K562 (cell line): ENCODE results near the gene NOL12. TPM values are rescaled to one million over a fixed set of nuclear protein-coding genes. Genes with fewer than 3 reads are reported as not detected.

Source experiments
- ATAC-seq: fragments of 200-7000 bp; cut with Tn5 transposase; 3 replicates; pipeline ENCODE4 v1.9.1; 2020; ENCODE audit warnings: moderate library complexity
- BruUV-seq: library from RNA; stranded (reverse); fragments of 400-500 nt; replicated peaks from 2 replicates; lab custom pipeline; 2021; lab: Mats Ljungman, UMichigan
- CTCF ChIA-PET: fragments of 300-600 bp; formaldehyde crosslinking; extraction: SDS; loops from one replicate; lab custom pipeline; 2021; ENCODE audit warnings: low intra/inter-chr PET ratio; lab: Yijun Ruan, JAX
- POLR2A ChIA-PET: fragments of 300-600, 350-650 bp; sonication (Branson Sonifier 250); formaldehyde crosslinking; extraction: SDS; loops from one replicate; lab custom pipeline; 2021; ENCODE audit warnings: antibody characterized with exemption, inconsistent platforms; lab: Yijun Ruan, JAX
- DNase-seq, 4 experiments: peaks; one replicate each; pipeline versions ENCODE4 v3.0.0 to v3.0.0-alpha.2; 2011 to 2018; ENCODE audit warnings: low spot score in 3 of 4, mixed read lengths in 3 of 4; ENCODE audit errors: extremely low read depth in 1 of 4
- FAIRE-seq: peaks from 2 replicates; lab custom pipeline; 2011; peaks lifted over from hg19 to GRCh38; lab: Jason Lieb, UNC
- H2AFZ ChIP-seq: 2 replicates; pipeline ENCODE4 v1.6.0; 2011; ENCODE audit warnings: low read depth, low read length, control low read depth, inconsistent platforms
- H3K27ac ChIP-seq: fragments of 200-600 bp; 3 replicates; pipeline ENCODE4 v1.8.0; 2011; ENCODE audit warnings: low read depth, mild to moderate bottlenecking, control low read depth, inconsistent platforms, low read length, moderate library complexity, mixed read lengths; ENCODE audit errors: extremely low read depth
- H3K27me3 ChIP-seq, 2 experiments: fragments of 300-600 bp in 1 of 2; 2 replicates in 1 of 2; 3 replicates in 1 of 2; pipeline versions ENCODE4 v1.6.0 to v1.8.0; 2011; ENCODE audit warnings: inconsistent platforms in 2 of 2, low read length in 2 of 2, mild to moderate bottlenecking in 1 of 2, mixed read lengths in 1 of 2, moderate library complexity in 1 of 2; ENCODE audit not compliant: control insufficient read depth in 2 of 2, insufficient read depth in 2 of 2
- H3K36me3 ChIP-seq: fragments of 300-600 bp; 3 replicates; pipeline ENCODE4 v1.8.0; 2011; ENCODE audit warnings: mild to moderate bottlenecking, low read length, inconsistent platforms; ENCODE audit not compliant: control insufficient read depth, insufficient read depth
- H3K4me1 ChIP-seq, 2 experiments: fragments of 200-600 bp in 1 of 2; replicated peaks in 1 of 2; 2 replicates in 1 of 2; 3 replicates in 1 of 2; pipeline versions ENCODE4 v1.5.1 to v1.8.0; 2011; ENCODE audit warnings: inconsistent platforms in 2 of 2, low read length in 2 of 2, mild to moderate bottlenecking in 1 of 2, mixed read lengths in 1 of 2, moderate library complexity in 1 of 2; ENCODE audit not compliant: control insufficient read depth in 2 of 2, insufficient read depth in 2 of 2
- H3K4me2 ChIP-seq: 2 replicates; pipeline ENCODE4 v1.6.1; 2011; ENCODE audit warnings: low read length, control low read depth, inconsistent platforms, mixed read lengths; ENCODE audit not compliant: insufficient read depth
- H3K4me3 ChIP-seq: fragments of 200-600 bp; sonication (generic), shearing (Covaris generic); 2 replicates; pipeline ENCODE4 v1.5.1; 2016; ENCODE audit warnings: control low read depth, inconsistent platforms
- H3K79me2 ChIP-seq: fragments of 200-600 bp; 3 replicates; pipeline ENCODE4 v1.8.0; 2011; ENCODE audit warnings: low read length, inconsistent platforms; ENCODE audit not compliant: control insufficient read depth, insufficient read depth
- H3K9ac ChIP-seq, 2 experiments: 2 replicates each; pipeline versions ENCODE4 v1.6.0 to v1.6.1; 2011; ENCODE audit warnings: low read depth in 2 of 2, low read length in 2 of 2, control low read depth in 1 of 2, inconsistent platforms in 1 of 2, mild to moderate bottlenecking in 1 of 2, mixed read lengths in 1 of 2; ENCODE audit not compliant: insufficient read depth in 1 of 2
- H3K9me1 ChIP-seq: one replicate; pipeline ENCODE4 v1.6.0; 2011; ENCODE audit warnings: inconsistent platforms, mild to moderate bottlenecking, low read length, moderate library complexity; ENCODE audit not compliant: control insufficient read depth, insufficient read depth
- H3K9me3 ChIP-seq: replicated peaks from 2 replicates; pipeline ENCODE4 v1.5.1; 2011; ENCODE audit warnings: low read depth, low read length, inconsistent platforms; ENCODE audit not compliant: control insufficient read depth, insufficient read depth
- H4K20me1 ChIP-seq: replicated peaks from 2 replicates; pipeline ENCODE4 v1.6.1; 2011; ENCODE audit warnings: low read length, inconsistent platforms, mixed read lengths; ENCODE audit not compliant: control insufficient read depth, insufficient read depth
- DACH1 ChIP-seq: fragments of 450-650 bp; IDR thresholded peaks from 2 replicates; pipeline ENCODE4 v1.6.1; 2018; ENCODE audit not compliant: partially characterized antibody
- E4F1 ChIP-seq: fragments of 250-450 bp; sonication (Bioruptor Pico); IDR thresholded peaks from 2 replicates; pipeline ENCODE4 v1.5.0; 2021; ENCODE audit warnings: mild to moderate bottlenecking, borderline replicate concordance
- ETS2 ChIP-seq: IDR thresholded peaks from 2 replicates; pipeline ENCODE4 v1.6.1; 2016; ENCODE audit warnings: borderline replicate concordance, missing genetic modification characterization, mild to moderate bottlenecking, moderate library complexity, missing compliant biosample characterization; ENCODE audit not compliant: poor library complexity, severe bottlenecking
- FOXK1 ChIP-seq: sonication (generic); formaldehyde crosslinking; IDR thresholded peaks from 2 replicates; pipeline ENCODE4 v1.8.0; 2022; ENCODE audit warnings: missing genetic modification reagents, mild to moderate bottlenecking, borderline replicate concordance
- HMG20B ChIP-seq: fragments of 250-450 bp; sonication (Bioruptor Pico); IDR thresholded peaks from 2 replicates; pipeline ENCODE4 v1.5.0; 2021; ENCODE audit warnings: mild to moderate bottlenecking
- MTF1 ChIP-seq: fragments of 250-450 bp; sonication (Bioruptor Pico); IDR thresholded peaks from 2 replicates; pipeline ENCODE4 v1.9.0; 2021; ENCODE audit warnings: moderate library complexity, mild to moderate bottlenecking, inconsistent platforms, borderline replicate concordance
- PPARD ChIP-seq: fragments of 250-450 bp; sonication (Bioruptor Pico); IDR thresholded peaks from 2 replicates; pipeline ENCODE4 v1.8.0; 2022; ENCODE audit warnings: inconsistent platforms, mild to moderate bottlenecking, moderate library complexity
- SMARCA4 ChIP-seq: fragments of 450-650 bp; IDR thresholded peaks from 2 replicates; pipeline ENCODE4 v1.6.1; 2016
- SOX6 ChIP-seq: fragments of 450-650 bp; IDR thresholded peaks from 2 replicates; pipeline ENCODE4 v1.6.1; 2014; ENCODE audit warnings: mild to moderate bottlenecking
- U2AF2 ChIP-seq: fragments of 200-400 bp; formaldehyde crosslinking; optimal IDR thresholded peaks from 2 replicates; pipeline ENCODE3; 2017; ENCODE audit warnings: low read depth, mild to moderate bottlenecking, low read length
- XRCC4 ChIP-seq: IDR thresholded peaks from one replicate; pipeline ENCODE4 v1.6.1; 2011; ENCODE audit not compliant: insufficient read depth, insufficient read length; ENCODE audit errors: extremely low read depth
- ZNF134 ChIP-seq: fragments of 250-450 bp; sonication (Bioruptor Pico); conservative IDR thresholded peaks from 2 replicates; pipeline ENCODE4 v1.4.0; 2020
- WGBS: fragments of 100-300 bp; shearing (Covaris generic); methylation state at CpG from one replicate; pipeline ENCODE4 v1.1.6; 2016; ENCODE audit warnings: low coverage, mixed read lengths; ENCODE audit not compliant: insufficient coverage; ENCODE audit errors: missing lambda C conversion rate; 5-methylcytosine and 5-hydroxymethylcytosine counted together
- in situ Hi-C: fragments of 300-500 bp; cut with MboI; formaldehyde crosslinking; loops from 4 replicates; pipeline ENCODE4 v1.15.0; 2018; ENCODE audit warnings: inconsistent platforms, mixed read lengths
- intact Hi-C: fragments of 100-400 bp; cut with micrococcal nuclease; formaldehyde crosslinking; loops from 2 replicates; pipeline ENCODE4 v1.14.2; 2022
- polyA plus RNA-seq, 8 experiments: library from polyadenylated mRNA; depleted of rRNA in 4 of 8; stranded (reverse) in 5 of 8; unstranded in 3 of 8; fragments of >200 nt; fragmentation: Nextera tagmentation in 2 of 8; fragmentation: Illumina TruSeq in 1 of 8; extraction: Ambion mirVana in 2 of 8; extraction: Trizol in 1 of 8; gene quantifications; 2 replicates each; pipeline versions ENCODE4 v1.2.1 to v1.2.3, GENCODE V29; 2011 to 2014; ENCODE audit warnings: inconsistent platforms in 1 of 8, missing spikeins in 1 of 8
- total RNA-seq, 7 experiments: library from RNA; depleted of rRNA in 6 of 7; stranded (reverse); fragments of >200 nt in 6 of 7; fragmentation: Illumina TruSeq in 2 of 7; extraction: Trizol in 2 of 7; gene quantifications; 2 replicates each; pipeline versions ENCODE4 v1.2.1 to v1.2.3, GENCODE V29; 2011 to 2021; ENCODE audit warnings: low replicate concordance in 1 of 7
- TF ChIP-seq, protein P1 (sequence below): fragments of 450-650 bp; IDR thresholded peaks from 2 replicates; pipeline ENCODE4 v1.6.1; 2018; ENCODE audit warnings: mild to moderate bottlenecking, low read depth; ENCODE audit not compliant: partially characterized antibody

NOL12 gene
- total and polyA plus RNA-seq, 9 of the 15 experiments (the other 6 are each of a cell fraction or from before 2014, with no cell fraction given): 2.8 to 40.9 (median 28.5) TPM

DNA sequence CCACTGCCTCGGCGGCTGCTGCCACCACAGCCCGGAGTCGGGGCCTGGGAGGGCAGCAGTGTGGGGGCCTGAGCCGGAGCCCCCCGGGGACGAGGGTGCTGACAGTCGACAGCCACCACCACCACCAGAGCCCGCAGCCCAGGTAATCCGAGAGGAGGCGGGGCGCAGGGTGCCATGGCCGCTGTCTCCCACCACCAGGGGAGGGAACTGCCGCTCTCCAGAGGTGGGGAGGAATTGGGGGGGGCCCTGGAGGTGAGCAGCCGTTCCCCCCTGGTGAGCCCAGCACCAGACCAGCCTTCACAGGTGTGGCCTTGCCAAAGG, 23.3 kb downstream of the NOL12 start:
- no peak overlapping the region for H3K4me2 ChIP-seq
- peaks cover 0 to 23% of the 10 kb centered on the region in 2 experiments; a peak in 2 of 5 replicates for H3K4me1 ChIP-seq
- H3K27ac ChIP-seq: no peak overlapping the region
- no peaks in the 10 kb centered on the region for H3K9me1 ChIP-seq
- DNase-seq (no peak), FAIRE-seq (no peak), ATAC-seq (no peak)
- no peak overlapping the region for H2AFZ ChIP-seq
- no peaks in the 10 kb centered on the region for H3K9me3 ChIP-seq
- WGBS: 74% methylated on average over 6 of the region's 15 CpGs
- in situ Hi-C loops: no loop called here
- ChIA-PET CTCF (no interaction called here), POLR2A (no interaction called here)
- no peak overlapping the region for H3K4me3 ChIP-seq
- no peaks in the 10 kb centered on the region for H3K27me3 ChIP-seq
- H3K36me3 ChIP-seq: no peaks in the 10 kb centered on the region
- no TSS peak for BruUV-seq
- no peak overlapping the region for H3K9ac ChIP-seq
- no peaks in the 10 kb centered on the region for H4K20me1 ChIP-seq
- no peak for TF ChIP-seq XRCC4
- TF ChIP-seq SMARCA4: no peak
- TF ChIP-seq SOX6: no peak
- TF ChIP-seq FOXK1: no peak
- TF ChIP-seq, protein P1, sequence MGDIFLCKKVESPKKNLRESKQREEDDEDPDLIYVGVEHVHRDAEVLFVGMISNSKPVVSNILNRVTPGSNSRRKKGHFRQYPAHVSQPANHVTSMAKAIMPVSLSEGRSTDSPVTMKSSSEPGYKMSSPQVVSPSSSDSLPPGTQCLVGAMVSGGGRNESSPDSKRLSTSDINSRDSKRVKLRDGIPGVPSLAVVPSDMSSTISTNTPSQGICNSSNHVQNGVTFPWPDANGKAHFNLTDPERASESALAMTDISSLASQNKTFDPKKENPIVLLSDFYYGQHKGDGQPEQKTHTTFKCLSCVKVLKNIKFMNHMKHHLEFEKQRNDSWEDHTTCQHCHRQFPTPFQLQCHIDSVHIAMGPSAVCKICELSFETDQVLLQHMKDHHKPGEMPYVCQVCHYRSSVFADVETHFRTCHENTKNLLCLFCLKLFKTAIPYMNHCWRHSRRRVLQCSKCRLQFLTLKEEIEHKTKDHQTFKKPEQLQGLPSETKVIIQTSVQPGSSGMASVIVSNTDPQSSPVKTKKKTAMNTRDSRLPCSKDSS: no peak
- TF ChIP-seq MTF1 (CRISPR knock-in tag): no peak
- TF ChIP-seq ETS2 (tag): no peak
- no peak for TF ChIP-seq PPARD (CRISPR knock-in tag)
- no peak for TF ChIP-seq E4F1
- no peak for TF ChIP-seq ZNF134 (CRISPR knock-in tag)
- no peak for TF ChIP-seq U2AF2
- no peak for TF ChIP-seq HMG20B
- no peak for TF ChIP-seq DACH1
- no peaks in the 10 kb centered on the region for H3K79me2 ChIP-seq
- intact Hi-C loops: no loop called here
